NCI-H2227 treated with DMSO at 0.1 percent for 48 hours (cell line): Measurements from ENCODE around the gene PAAF1.

ENCODE experiments used
- DNase-seq: peaks from one replicate; lab custom pipeline; 2025; lab: John Stamatoyannopoulos, UW

PAAF1 gene

DNA sequence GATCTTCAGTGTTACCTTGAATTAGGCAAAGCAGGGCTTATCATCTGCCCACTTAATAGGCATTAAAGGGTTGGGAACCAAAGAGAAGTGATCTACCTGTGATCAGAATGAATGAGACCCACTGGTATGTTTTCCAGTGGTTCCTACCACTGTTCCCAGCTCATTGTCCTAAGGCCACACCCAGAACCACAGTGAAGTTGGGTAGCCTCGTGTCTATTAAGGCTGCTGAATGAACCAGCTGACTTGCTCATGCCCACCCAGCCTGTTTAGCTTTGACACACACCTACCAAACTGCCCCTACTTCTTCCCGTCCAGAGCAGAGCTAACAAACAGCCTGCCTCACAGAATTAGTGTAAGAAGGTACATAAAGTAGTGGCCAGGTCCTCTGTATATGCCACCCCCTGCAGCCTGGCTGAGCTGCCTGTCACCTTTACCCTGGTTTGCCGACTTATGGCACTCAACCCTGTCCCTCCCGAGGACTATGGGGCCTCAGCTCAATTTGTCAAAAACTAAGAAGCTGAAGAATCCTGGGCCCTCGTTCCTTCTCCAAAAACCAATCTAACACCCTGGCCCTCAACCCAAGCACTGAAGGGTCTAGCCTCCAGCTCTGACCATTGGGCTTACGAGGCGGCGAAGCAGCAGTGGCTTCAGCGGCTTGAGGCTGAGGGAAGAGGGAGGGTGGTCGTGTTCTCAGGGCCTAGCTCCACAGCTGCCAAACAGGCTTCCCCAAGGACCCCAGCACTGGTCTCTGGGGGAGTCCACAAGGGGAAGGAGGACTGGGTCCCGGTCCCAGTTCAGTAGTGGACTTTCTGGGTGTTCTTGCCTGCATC is 96.0 kb downstream of the PAAF1 start:
- DNase-seq: no peak

- DNase-seq: no peak
These were observed 98.0 kb downstream of the PAAF1 start for GRCh38 chr11:73974604-73975478.

DNA sequence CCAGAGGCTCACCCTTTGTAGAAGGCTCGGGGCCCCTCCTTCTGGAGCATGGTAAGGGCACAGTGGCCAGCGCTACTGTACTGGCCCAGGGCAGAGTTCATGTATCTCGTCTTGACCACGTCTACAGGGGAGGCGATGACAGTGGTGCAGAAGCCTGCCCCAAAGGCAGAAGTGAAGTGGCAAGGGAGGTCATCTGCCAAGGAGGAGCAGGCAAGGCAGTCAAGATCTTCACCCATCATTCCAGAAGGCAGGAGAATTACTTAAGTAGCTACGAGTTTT is 98.6 kb downstream of the PAAF1 start:
- no peak for DNase-seq

- DNase-seq: no peak
These were observed 99.8 kb downstream of the PAAF1 start for GRCh38 chr11:73976451-73977151.

DNA sequence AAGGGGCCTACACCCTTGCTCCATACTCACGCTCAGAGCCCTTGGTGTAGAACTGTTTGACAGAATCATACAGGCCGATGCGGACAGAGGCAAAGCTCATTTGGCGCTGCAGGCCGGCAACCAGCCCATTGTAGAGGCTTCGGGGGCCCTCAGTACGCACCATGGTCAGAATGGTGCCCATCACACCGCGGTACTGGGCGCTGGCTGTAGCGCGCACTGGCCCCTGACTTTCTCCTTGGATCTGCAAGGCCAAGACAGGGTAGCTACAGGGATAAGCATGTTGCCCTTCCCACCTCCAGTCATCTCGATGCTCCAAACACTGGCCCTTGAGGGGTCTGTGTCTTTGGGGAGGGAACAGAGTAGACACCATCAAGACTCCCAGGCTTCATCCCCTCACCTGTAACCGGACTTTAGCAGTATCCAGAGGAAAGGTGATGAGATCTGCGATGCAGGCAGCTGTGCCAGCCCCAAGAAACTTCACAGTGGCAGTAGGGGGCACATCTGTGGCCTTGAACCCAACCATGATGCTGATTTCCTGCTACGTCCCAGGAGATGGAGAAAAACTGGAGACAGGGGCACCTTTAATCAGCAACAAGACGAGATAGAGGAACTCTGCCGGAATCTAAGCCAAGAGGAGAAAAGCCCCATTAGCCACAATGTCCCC is 101.2 kb downstream of the PAAF1 start:
- DNase-seq: no peak

DNA sequence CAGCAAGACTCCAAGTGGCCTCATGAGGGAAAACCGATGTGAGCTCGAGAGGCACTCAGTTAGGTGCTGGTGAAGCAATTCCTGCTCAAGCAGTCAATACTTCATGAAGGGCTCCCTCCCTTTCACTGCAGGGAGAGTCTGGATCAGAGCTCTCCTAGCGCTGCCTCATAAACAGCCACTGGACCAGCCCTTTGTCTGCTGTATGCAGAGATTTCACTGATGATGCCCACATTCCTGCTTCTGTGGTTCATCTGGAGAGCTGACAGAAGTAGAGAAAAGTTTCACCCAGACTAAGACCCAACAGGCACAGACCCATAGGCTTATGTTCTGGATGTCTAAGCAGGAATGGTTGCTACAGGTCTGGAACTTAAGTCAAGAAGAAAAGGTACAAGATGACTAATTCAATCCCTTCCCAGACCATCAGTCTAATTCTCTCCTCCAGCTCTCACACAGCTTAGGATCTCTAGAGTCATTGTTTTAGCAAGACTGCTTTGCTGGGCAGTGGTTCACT is 101.8 kb downstream of the PAAF1 start:
- DNase-seq: no peak

DNA sequence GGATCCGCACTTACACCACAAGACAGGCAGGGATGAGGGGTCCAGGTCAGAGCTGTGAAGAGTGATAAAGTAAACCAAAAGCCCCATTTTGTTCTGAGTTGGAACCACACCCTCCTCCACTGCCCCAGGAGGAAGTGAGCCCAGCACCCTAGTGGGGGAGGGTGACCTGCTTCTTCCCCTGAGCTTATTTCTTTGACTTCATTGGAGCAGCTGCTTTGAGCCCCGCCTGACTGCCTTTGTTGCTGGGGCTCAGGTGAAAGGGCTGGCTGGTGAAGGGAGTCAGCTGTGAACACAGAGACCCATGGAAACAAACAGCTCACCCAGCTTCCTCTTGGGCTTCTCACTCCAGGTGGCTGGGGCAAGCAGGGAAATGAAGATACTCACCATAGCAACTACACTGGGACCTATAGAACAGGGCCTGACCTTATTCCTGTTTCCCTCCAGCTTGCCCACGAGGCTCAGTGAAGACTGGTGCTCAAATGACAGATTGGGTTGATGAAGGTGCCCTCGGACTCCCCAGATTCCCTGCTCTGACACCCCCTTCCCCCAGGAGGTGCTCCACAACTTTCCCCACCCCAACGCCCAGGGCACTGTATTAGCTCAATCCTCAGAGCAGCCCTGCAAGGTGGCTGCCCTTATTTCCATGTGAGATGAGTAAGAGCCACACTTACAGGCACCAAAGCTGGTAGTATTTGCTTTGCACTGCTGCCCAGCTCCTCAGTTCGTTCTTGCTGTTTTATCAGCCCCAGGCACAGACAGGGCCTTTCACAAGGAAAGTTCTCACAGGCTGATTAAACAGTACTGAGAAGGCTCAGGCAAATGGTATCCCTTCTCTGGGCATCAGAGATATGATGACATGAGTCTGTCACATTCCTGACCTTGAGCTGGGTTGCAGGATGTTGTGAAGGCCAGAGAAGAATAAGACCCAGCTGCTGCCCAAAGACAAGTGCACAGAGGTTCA is 103.5 kb downstream of the PAAF1 start:
- no peak for DNase-seq
